ENCODE measurements around the gene ZNF492.

GRCh38 chr19:22606954-22607652, 27.0 kb upstream of the ZNF492 start:
- no peak for TF ChIP-seq CTCF (IDR thresholded peaks at IDR 0.05)
- TF ChIP-seq POLR2A (IDR thresholded peaks at IDR 0.05), result no peak
- TF ChIP-seq POLR2AphosphoS5 (IDR thresholded peaks at IDR 0.05; ENCODE audit: insufficient read depth in 1 of 2, low read depth in 1 of 2), result no peak
